HCT116 (cell line): Measurements from ENCODE around the gene MAPK8. TPM values are rescaled to one million over a fixed set of nuclear protein-coding genes. Genes with fewer than 3 reads are reported as not detected.

Experiments
- ATAC-seq: fragments of 200-7000 bp; cut with Tn5 transposase; 2 replicates; pipeline ENCODE4 v1.9.1; 2020; ENCODE audit warnings: mild to moderate bottlenecking, moderate library complexity
- BruUV-seq: library from RNA; stranded (reverse); fragments of 400-500 nt; replicated peaks from 2 replicates; lab custom pipeline; 2021; lab: Mats Ljungman, UMichigan
- CTCF ChIA-PET: fragments of 300-600 bp; sonication (Branson Sonifier 250); formaldehyde crosslinking; loops from one replicate; lab custom pipeline; 2021; ENCODE audit warnings: antibody characterized with exemption; lab: Charles Lee
- POLR2A ChIA-PET: fragments of 300-600, 350-600 bp; sonication (Branson Sonifier 250); formaldehyde crosslinking; loops from one replicate; lab custom pipeline; 2021; ENCODE audit warnings: antibody characterized with exemption; lab: Charles Lee
- RAD21 ChIA-PET, 2 experiments: fragments of 300-600 bp; sonication (Branson Sonifier 250); formaldehyde crosslinking; loops; one replicate each; lab custom pipeline; 2023; ENCODE audit warnings: low total read pairs in 2 of 2; ENCODE audit not compliant: uncharacterized antibody in 2 of 2, unreplicated experiment in 2 of 2, low non-redundant PET in 1 of 2; lab: Charles Lee
- DNase-seq: peaks from one replicate; pipeline ENCODE4 v3.0.0-alpha.2; 2010; ENCODE audit warnings: low read depth, low spot score
- H2AFZ ChIP-seq: fragments of 200-600 bp; shearing (Covaris generic), sonication (generic); 2 replicates; pipeline ENCODE4 v1.6.1; 2017; ENCODE audit warnings: low read depth, mixed run types, mixed read lengths, antibody characterized with exemption, low read length; ENCODE audit not compliant: poor library complexity, severe bottlenecking
- H3K27ac ChIP-seq: 2 replicates; pipeline ENCODE4 v1.5.1; 2012; ENCODE audit warnings: low read depth, low read length
- H3K27me3 ChIP-seq: fragments of 200-600 bp; sonication (generic); 2 replicates; pipeline ENCODE4 v1.6.1; 2016; ENCODE audit warnings: mixed run types, low read length, mixed read lengths; ENCODE audit not compliant: insufficient read depth
- H3K36me3 ChIP-seq, 2 experiments: fragments of 200-500 bp in 1 of 2; fragments of 200-600 bp in 1 of 2; sonication (Bioruptor generic) in 1 of 2; sonication (generic) in 1 of 2; 2 replicates each; pipeline versions ENCODE4 v1.5.1 to v1.6.1; 2014 to 2016; ENCODE audit warnings: low read length in 2 of 2, inconsistent platforms in 1 of 2, mixed read lengths in 1 of 2, mixed run types in 1 of 2; ENCODE audit not compliant: insufficient read depth in 2 of 2, control insufficient read depth in 1 of 2
- H3K4me1 ChIP-seq, 2 experiments: fragments of 200-600 bp in 1 of 2; sonication (generic) in 1 of 2; 2 replicates each; pipeline versions ENCODE4 v1.5.1 to v1.6.1; 2012 to 2017; ENCODE audit warnings: low read length in 2 of 2, inconsistent platforms in 1 of 2, mild to moderate bottlenecking in 1 of 2, mixed read lengths in 1 of 2, mixed run types in 1 of 2, moderate library complexity in 1 of 2; ENCODE audit not compliant: insufficient read depth in 2 of 2, control insufficient read depth in 1 of 2
- H3K4me2 ChIP-seq: fragments of 200-600 bp; sonication (generic); 2 replicates; pipeline ENCODE4 v1.6.1; 2017; ENCODE audit warnings: mixed run types, low read length, mixed read lengths
- H3K4me3 ChIP-seq, 2 experiments: fragments of 200-600 bp in 1 of 2; sonication (generic) in 1 of 2; replicated peaks in 1 of 2; 2 replicates each; pipeline ENCODE4 v1.5.1; 2011 to 2016; ENCODE audit warnings: low read length in 2 of 2, control low read depth in 1 of 2, low read depth in 1 of 2, mild to moderate bottlenecking in 1 of 2, mixed read lengths in 1 of 2, mixed run types in 1 of 2
- H3K79me2 ChIP-seq: fragments of 200-600 bp; sonication (generic); 2 replicates; pipeline ENCODE4 v1.6.1; 2017; ENCODE audit warnings: mild to moderate bottlenecking, mixed run types, low read length, moderate library complexity, mixed read lengths; ENCODE audit not compliant: insufficient read depth
- H3K9ac ChIP-seq: fragments of 200-600 bp; sonication (generic); 2 replicates; pipeline ENCODE4 v1.6.1; 2016; ENCODE audit warnings: low read length, mixed read lengths
- H3K9me2 ChIP-seq: fragments of 200-600 bp; sonication (generic), shearing (Covaris generic); 2 replicates; pipeline ENCODE4 v1.6.1; 2017; ENCODE audit warnings: mixed run types, mild to moderate bottlenecking, moderate library complexity; ENCODE audit not compliant: insufficient read depth
- H3K9me3 ChIP-seq, 2 experiments: fragments of 200-500 bp in 1 of 2; fragments of 200-600 bp in 1 of 2; sonication (Bioruptor generic) in 1 of 2; sonication (generic) in 1 of 2; 2 replicates each; pipeline ENCODE4 v1.6.1; 2014 to 2017; ENCODE audit warnings: low read length in 2 of 2, mixed read lengths in 2 of 2, inconsistent platforms in 1 of 2, low read depth in 1 of 2, mild to moderate bottlenecking in 1 of 2, mixed run types in 1 of 2, moderate library complexity in 1 of 2; ENCODE audit not compliant: control insufficient read depth in 1 of 2, insufficient read depth in 1 of 2
- H4K20me1 ChIP-seq: fragments of 200-600 bp; sonication (generic), shearing (Covaris generic); 2 replicates; pipeline ENCODE4 v1.6.1; 2017; ENCODE audit warnings: mixed run types, mild to moderate bottlenecking, moderate library complexity; ENCODE audit not compliant: insufficient read depth
- ELF1 ChIP-seq: IDR thresholded peaks from 2 replicates; pipeline ENCODE4 v1.6.1; 2012; ENCODE audit warnings: low read depth, borderline replicate concordance
- EZH2 ChIP-seq: fragments of 200-600 bp; sonication (generic); IDR thresholded peaks from 2 replicates; pipeline ENCODE4 v1.6.1; 2017; ENCODE audit warnings: antibody characterized with exemption, mixed run types
- JUND ChIP-seq: IDR thresholded peaks from 2 replicates; pipeline ENCODE4 v1.6.1; 2012
- RAD21 ChIP-seq: IDR thresholded peaks from 2 replicates; pipeline ENCODE4 v1.6.1; 2012; ENCODE audit warnings: low read depth, mild to moderate bottlenecking
- TCF7L2 ChIP-seq: IDR thresholded peaks from 2 replicates; pipeline ENCODE4 v1.7.0; 2011; ENCODE audit warnings: borderline replicate concordance, inconsistent platforms; ENCODE audit not compliant: insufficient read depth, insufficient read length; ENCODE audit errors: extremely low read depth
- ZNF274 ChIP-seq: fragments of 200-500 bp; sonication (Bioruptor generic); IDR thresholded peaks from 2 replicates; pipeline ENCODE4 v1.6.1; 2014; ENCODE audit warnings: mild to moderate bottlenecking, low read depth, low read length, inconsistent platforms
- intact Hi-C: fragments of 100-400 bp; cut with micrococcal nuclease; formaldehyde crosslinking; loops from 2 replicates; pipeline ENCODE4 v1.10.0; 2022
- total RNA-seq: library from RNA; stranded (reverse); gene quantifications from one replicate; pipeline ENCODE4 v1.2.1, GENCODE V29; 2021; ENCODE audit not compliant: unreplicated experiment
- TF ChIP-seq, protein P1 (sequence below): IDR thresholded peaks from 2 replicates; pipeline ENCODE4 v1.6.1; 2012; ENCODE audit warnings: low read depth
- TF ChIP-seq, protein P2 (sequence below): IDR thresholded peaks from 2 replicates; pipeline ENCODE4 v1.6.1; 2012

Gene MAPK8
- total RNA-seq, 1 experiment from 2014 or later: 71.0 TPM

DNA sequence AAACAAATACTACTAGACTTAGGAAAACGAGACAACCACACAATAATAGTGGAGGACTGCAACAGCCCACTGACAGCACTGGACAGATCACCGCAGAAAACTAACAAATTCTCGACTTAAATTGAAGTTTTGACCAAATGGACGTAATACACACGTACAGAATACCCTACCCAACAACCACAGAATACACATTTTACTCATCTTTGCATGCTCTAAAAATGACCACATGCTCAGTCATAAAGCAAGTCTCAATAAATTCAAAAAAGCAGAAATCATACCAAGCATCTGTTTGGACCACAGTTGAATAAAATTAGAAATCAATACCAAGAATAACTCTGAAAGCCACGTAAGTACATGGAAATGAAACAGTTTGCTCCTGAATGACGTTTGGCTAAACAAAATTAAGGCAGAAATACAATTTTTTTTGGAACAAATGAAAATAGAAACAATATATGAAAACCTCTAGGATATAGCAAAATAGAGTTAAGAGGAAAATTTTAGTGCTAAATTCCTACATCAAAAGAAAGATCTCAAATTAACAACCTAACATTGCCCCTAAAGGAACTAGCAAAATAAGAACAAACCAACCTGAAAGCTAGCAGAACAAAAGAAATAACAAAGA, 30.6 kb downstream of the MAPK8 start (continued):
- TF ChIP-seq, protein P1, sequence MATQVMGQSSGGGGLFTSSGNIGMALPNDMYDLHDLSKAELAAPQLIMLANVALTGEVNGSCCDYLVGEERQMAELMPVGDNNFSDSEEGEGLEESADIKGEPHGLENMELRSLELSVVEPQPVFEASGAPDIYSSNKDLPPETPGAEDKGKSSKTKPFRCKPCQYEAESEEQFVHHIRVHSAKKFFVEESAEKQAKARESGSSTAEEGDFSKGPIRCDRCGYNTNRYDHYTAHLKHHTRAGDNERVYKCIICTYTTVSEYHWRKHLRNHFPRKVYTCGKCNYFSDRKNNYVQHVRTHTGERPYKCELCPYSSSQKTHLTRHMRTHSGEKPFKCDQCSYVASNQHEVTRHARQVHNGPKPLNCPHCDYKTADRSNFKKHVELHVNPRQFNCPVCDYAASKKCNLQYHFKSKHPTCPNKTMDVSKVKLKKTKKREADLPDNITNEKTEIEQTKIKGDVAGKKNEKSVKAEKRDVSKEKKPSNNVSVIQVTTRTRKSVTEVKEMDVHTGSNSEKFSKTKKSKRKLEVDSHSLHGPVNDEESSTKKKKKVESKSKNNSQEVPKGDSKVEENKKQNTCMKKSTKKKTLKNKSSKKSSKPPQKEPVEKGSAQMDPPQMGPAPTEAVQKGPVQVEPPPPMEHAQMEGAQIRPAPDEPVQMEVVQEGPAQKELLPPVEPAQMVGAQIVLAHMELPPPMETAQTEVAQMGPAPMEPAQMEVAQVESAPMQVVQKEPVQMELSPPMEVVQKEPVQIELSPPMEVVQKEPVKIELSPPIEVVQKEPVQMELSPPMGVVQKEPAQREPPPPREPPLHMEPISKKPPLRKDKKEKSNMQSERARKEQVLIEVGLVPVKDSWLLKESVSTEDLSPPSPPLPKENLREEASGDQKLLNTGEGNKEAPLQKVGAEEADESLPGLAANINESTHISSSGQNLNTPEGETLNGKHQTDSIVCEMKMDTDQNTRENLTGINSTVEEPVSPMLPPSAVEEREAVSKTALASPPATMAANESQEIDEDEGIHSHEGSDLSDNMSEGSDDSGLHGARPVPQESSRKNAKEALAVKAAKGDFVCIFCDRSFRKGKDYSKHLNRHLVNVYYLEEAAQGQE: no peak
- no peak for TF ChIP-seq EZH2
- TF ChIP-seq, protein P2, sequence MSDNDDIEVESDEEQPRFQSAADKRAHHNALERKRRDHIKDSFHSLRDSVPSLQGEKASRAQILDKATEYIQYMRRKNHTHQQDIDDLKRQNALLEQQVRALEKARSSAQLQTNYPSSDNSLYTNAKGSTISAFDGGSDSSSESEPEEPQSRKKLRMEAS: no peak
- TF ChIP-seq ZNF274: no peak

DNA sequence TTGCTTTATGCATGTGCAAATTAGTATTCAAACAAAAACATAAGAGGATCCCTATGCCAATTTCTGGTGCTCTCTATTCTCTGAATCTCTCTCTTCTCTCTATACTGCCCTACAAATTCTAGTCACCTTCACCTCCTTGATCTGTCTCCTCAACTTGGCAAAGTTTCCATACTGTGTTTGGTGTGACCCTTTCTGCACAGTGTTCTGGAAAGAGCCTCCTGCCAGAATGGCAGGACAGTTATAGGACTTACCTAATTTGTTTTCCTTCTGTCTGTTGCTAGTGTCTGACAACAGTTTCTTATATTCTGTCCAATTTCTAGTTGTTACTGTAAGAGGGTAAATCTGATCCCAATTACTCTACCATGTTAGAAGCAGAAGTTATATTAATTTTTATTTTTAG, 34.3 kb downstream of the MAPK8 start:
- POLR2A ChIA-PET: no interaction called here
- no peak overlapping the region for H3K27ac ChIP-seq
- H3K9me3 ChIP-seq: no peaks in the 10 kb centered on the region
- no peak overlapping the region for H3K9ac ChIP-seq
- no peak overlapping the region for H2AFZ ChIP-seq
- no peaks in the 10 kb centered on the region for H3K4me1 ChIP-seq
- BruUV-seq: no TSS peak
- DNase-seq: no peak
- H3K27me3 ChIP-seq: no peaks in the 10 kb centered on the region
- RAD21 ChIA-PET: no interaction called here
- TF ChIP-seq ZNF274 (no peak), TCF7L2 (no peak), ELF1 (no peak), RAD21 (no peak), JUND (no peak)
- TF ChIP-seq, protein P1: no peak
- TF ChIP-seq, all 23 proteins: peak for 0
- H3K79me2 ChIP-seq: peaks cover 32% of the 10 kb centered on the region
- CTCF ChIA-PET: no interaction called here
- ATAC-seq: no peak
- intact Hi-C loops: no loop called here
- no peak overlapping the region for H3K4me2 ChIP-seq
- no peaks in the 10 kb centered on the region for H3K9me2 ChIP-seq
- no peak overlapping the region for H3K4me3 ChIP-seq
- H4K20me1 ChIP-seq: 0 out of 2 replicates have a peak, but pooled peaks cover 4% of the 10 kb centered on the region
- no peaks in the 10 kb centered on the region for H3K36me3 ChIP-seq
